Measurements from ENCODE around the gene AJAP1. TPM values are rescaled to one million over a fixed set of nuclear protein-coding genes. Genes with fewer than 3 reads are reported as not detected.

The AJAP1 gene
- total RNA-seq, 4 donors from 2014 or later = under 0.01 to 0.21 (median 0.10) TPM

GRCh38 chr1:4760088-4760487 lies 105.7 kb downstream of the AJAP1 start:
- no peak for TF ChIP-seq EP300 (IDR thresholded peaks at IDR 0.05)
- TF ChIP-seq CTCF (IDR thresholded peaks at IDR 0.05) = no peak
- no peak for TF ChIP-seq POLR2A (IDR thresholded peaks at IDR 0.05)
- Histone ChIP-seq H3K27ac (no peak overlapping the region), H3K9me3 (peaks cover 0 to 19% (median 0%) of the 10 kb centered on the region in 4 donors), H3K36me3 (no peaks in the 10 kb centered on the region), H3K4me3 (no peak overlapping the region), H3K4me1 (no peaks in the 10 kb centered on the region), H3K27me3 (no peaks in the 10 kb centered on the region)
- 76 to 82% methylated on average over 5 of the region's 5 CpGs for WGBS, 2 donors
- DNase-seq (ENCODE audit: low spot score in 2 of 2) = no peak

GRCh38 chr1:4761324-4761723 lies 106.9 kb downstream of the AJAP1 start:
- TF ChIP-seq CTCF (IDR thresholded peaks at IDR 0.05) (no peak), EP300 (IDR thresholded peaks at IDR 0.05) (no peak), POLR2A (IDR thresholded peaks at IDR 0.05) (no peak)
- H3K9me3 ChIP-seq = peaks cover 0 to 12% (median 0%) of the 10 kb centered on the region in 4 donors
- H3K27ac ChIP-seq = no peak overlapping the region
- no peak overlapping the region for H3K4me3 ChIP-seq
- WGBS, 2 donors = 86 to 93% methylated on average over 5 of the region's 5 CpGs
- no peaks in the 10 kb centered on the region for H3K4me1 ChIP-seq
- DNase-seq (ENCODE audit: low spot score in 2 of 2) = no peak
- no peaks in the 10 kb centered on the region for H3K36me3 ChIP-seq
- no peaks in the 10 kb centered on the region for H3K27me3 ChIP-seq

GRCh38 chr1:4762146-4762545 lies 107.7 kb downstream of the AJAP1 start:
- Histone ChIP-seq H3K4me3 (no peak overlapping the region), H3K9me3 (peaks cover 0 to 9% (median 0%) of the 10 kb centered on the region in 4 donors), H3K36me3 (no peaks in the 10 kb centered on the region), H3K4me1 (no peaks in the 10 kb centered on the region), H3K27me3 (no peaks in the 10 kb centered on the region), H3K27ac (no peak overlapping the region)
- DNase-seq (ENCODE audit: low spot score in 2 of 2) = no peak
- 65% methylated on average over 7 of the region's 7 CpGs for WGBS, 2 donors
- TF ChIP-seq EP300 (IDR thresholded peaks at IDR 0.05) = no peak
- no peak for TF ChIP-seq POLR2A (IDR thresholded peaks at IDR 0.05)
- TF ChIP-seq CTCF (IDR thresholded peaks at IDR 0.05) = no peak

- H3K4me1 ChIP-seq = no peaks in the 10 kb centered on the region
- WGBS, 2 donors = 82 to 86% methylated on average over 4 of the region's 4 CpGs
These were observed 112.9 kb downstream of the AJAP1 start for GRCh38 chr1:4767308-4767707.

GRCh38 chr1:4768553-4768952 lies 114.1 kb downstream of the AJAP1 start:
- no peak for TF ChIP-seq CTCF (IDR thresholded peaks at IDR 0.05)
- 92 to 93% methylated on average over 6 of the region's 6 CpGs for WGBS, 2 donors
- H3K4me1 ChIP-seq = no peaks in the 10 kb centered on the region

More at GRCh38 chr1:4767308-4767707, 112.9 kb downstream of the AJAP1 start:
- H3K27me3 ChIP-seq = no peaks in the 10 kb centered on the region
- H3K4me3 ChIP-seq = no peak overlapping the region
- no peak for TF ChIP-seq CTCF (IDR thresholded peaks at IDR 0.05)
- TF ChIP-seq EP300 (IDR thresholded peaks at IDR 0.05) = no peak
- no peak for TF ChIP-seq POLR2A (IDR thresholded peaks at IDR 0.05)
- DNase-seq (ENCODE audit: low spot score in 2 of 2) = no peak
- H3K9me3 ChIP-seq = no peaks in the 10 kb centered on the region
- H3K27ac ChIP-seq = no peak overlapping the region
- no peaks in the 10 kb centered on the region for H3K36me3 ChIP-seq

More at GRCh38 chr1:4768553-4768952, 114.1 kb downstream of the AJAP1 start:
- DNase-seq (ENCODE audit: low spot score in 2 of 2) = no peak
- Histone ChIP-seq H3K4me3 (no peak overlapping the region), H3K27ac (no peak overlapping the region), H3K36me3 (no peaks in the 10 kb centered on the region), H3K27me3 (no peaks in the 10 kb centered on the region), H3K9me3 (no peaks in the 10 kb centered on the region)
